ENCODE results near the gene MTCL1.
"Not testable (repeated sequence)": the region's sequence is repeated elsewhere in the genome, so short reads cannot be mapped to it uniquely, and the experiment has no call there.

MTCL1 gene

DNA sequence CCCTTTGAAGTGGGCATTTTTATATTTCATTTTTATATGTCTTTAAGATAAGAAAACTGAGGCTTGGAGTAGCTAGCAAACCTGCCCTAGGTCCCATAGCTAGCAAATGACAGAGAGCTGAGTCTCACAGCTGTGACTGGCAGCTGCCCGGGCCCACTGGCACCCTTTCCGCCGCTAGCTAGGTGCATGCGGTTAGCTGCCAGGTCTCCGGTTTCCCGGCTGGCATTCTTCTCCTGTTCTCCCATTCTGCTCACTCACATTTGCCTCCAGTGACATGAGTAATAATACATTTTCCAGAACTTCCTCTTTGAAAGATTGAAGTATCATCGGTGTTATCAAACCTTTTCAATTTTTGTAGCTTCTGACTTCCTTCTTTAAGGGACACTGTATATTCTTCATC, 38.7 kb downstream of the MTCL1 start:
- DNase-seq (ENCODE audit: low spot score): no peak

DNA sequence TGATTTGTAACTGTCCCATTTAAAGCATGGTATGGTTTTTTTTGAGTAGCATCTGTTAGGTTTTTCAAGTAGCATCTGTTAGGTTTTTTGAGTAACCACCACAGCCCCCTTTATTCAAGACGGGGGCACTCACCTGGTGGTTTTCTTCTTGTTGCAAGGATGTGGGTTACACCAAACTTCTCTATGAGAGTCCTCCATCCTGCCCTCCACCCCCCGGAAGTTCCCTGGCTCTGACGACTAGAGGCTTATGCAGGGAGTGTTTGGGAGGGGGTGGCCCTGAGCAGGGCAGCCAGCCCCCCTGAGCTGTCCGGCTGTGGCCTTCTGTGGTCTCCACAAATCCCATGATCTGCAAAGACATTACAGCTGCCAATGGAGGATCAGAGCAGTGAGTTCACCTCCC, 39.3 kb downstream of the MTCL1 start:
- no peak for DNase-seq (ENCODE audit: low spot score)

DNA sequence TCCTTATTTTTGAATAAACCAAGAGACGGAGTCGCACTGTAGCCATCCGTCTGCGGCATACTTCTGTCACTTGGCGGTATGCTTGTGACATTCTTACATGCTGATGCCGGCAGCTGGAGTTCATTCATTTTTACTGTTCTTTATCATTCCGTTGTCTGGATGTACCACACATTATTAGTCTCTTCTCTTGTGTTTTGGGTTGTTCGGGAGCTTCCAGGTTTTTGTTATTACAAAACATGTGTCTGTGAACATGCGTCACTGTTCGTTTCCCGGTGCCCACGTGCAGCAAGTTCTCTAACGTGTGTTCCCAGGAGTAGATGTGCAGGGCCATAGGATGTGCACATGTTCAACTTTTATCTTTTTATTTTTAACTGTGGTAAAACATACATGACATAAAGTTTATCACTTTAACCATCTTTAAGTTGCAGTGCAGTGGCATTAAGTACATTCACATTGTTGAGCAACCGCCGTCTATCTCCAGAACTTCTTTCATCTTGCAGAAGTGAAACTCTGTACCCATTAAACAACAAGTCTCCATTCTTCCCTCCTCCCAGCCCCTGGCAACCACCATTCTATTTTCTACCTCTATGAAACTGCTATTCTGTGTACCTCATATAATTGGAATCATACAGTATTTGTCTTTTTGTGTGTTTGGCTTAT, 40.1 kb downstream of the MTCL1 start:
- no peak for DNase-seq (ENCODE audit: low spot score)

DNA sequence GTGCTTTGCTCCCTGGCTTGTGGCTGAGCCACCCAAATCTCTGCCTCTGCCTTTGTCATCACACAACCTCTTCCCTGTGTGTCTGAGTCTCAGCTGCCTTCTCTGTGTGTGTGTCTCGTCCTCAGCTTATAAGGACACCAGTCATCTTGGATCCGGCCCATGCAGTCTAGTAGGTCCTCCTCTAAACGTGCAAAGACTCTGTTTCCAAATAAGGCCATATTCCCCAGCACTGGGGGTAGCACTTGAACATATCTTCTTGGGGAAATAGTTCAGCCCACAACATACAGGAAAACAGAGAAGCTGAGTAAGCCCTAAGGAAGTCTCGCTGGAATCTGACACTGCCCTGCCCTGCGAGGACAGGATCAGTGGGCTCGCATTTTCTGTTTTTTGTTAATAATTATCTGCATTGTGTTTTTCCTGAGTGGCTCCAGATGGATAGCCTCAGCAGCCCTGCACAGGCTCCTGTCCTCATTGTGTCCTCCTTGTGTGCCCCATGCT, 42.1 kb downstream of the MTCL1 start:
- no peak for DNase-seq (ENCODE audit: low spot score)

DNA sequence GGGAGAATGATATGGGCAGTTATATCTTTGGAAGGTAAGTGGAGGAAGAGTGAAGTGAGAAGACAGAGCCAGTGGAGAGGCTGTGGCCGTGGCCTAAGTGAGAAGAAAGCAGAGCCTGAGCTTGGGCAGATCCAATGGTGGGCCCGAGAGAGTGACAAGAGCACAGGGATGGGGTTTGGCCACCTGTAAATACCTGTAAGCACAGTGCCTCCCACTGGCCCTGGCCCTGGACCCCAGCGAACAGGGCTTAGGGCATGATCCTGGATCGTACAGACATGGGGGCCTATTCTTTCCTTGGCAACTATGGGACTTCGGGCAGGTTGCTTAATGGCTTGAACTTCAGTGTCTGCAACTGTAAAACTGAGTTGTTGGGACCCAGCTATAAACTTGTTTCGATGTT, 44.1 kb downstream of the MTCL1 start:
- DNase-seq (ENCODE audit: low spot score): no peak

DNA sequence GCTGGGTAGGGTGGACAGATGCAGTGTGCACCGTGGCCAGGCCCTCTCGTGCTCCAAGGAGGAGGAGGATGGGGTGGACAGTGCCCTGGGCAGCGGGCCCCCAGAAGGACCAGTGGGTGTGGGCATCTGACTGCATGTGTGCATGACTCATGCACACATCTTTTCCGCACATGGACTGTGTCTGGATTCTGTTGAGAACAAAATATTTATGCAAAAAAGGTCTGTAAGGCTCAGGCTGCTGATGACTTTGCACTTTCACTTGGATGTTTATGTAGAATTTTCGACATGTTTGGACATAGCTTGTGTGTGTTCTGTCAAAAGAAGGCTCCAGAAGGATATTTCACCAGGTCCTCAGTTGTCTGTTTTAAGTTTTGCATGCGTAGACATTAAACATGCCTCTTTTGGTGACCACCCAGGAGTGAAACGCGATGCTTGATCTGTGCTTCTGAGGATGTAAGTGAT, 45.6 kb downstream of the MTCL1 start:
- no peak for DNase-seq (ENCODE audit: low spot score)

DNA sequence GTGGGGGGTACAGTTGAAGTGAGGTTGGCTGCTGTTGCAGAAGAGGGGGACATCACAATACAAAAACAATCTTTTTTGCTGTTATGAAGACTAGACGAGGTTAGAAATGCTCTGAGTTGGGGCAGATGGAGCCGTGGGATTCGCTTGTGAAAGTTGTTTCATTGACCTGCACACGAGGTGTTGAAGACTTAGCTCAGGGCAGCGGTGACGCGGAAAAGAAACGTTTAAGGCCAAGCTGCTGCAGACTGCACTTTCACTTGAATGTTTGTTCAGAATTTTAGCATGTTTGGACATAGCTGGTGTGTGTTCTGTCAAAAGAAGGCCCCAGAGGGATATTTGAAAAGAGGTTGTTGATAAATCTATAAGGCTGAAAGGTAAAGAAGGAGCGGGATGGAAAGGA, 46.3 kb downstream of the MTCL1 start:
- no peak for DNase-seq (ENCODE audit: low spot score)

DNA sequence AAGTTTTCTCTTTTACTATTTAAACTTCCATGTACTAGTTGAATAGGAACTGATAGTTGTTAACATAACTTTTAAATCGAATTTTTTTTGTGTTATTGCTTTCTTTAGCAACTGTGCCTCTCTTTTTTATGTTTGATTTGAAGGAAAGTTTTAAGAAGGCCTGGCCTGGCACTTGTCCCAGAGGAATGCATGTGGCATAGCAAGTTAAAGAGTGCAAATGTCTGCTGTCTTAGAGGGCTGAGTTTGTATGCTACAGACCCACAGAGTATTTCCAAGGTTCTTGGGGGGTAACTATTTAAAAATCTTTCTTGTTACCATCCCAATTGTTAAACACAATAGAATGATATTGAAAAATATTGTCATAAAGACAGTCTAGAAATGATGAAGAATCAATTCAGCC, 47.0 kb downstream of the MTCL1 start:
- no peak for DNase-seq (ENCODE audit: low spot score)

DNA sequence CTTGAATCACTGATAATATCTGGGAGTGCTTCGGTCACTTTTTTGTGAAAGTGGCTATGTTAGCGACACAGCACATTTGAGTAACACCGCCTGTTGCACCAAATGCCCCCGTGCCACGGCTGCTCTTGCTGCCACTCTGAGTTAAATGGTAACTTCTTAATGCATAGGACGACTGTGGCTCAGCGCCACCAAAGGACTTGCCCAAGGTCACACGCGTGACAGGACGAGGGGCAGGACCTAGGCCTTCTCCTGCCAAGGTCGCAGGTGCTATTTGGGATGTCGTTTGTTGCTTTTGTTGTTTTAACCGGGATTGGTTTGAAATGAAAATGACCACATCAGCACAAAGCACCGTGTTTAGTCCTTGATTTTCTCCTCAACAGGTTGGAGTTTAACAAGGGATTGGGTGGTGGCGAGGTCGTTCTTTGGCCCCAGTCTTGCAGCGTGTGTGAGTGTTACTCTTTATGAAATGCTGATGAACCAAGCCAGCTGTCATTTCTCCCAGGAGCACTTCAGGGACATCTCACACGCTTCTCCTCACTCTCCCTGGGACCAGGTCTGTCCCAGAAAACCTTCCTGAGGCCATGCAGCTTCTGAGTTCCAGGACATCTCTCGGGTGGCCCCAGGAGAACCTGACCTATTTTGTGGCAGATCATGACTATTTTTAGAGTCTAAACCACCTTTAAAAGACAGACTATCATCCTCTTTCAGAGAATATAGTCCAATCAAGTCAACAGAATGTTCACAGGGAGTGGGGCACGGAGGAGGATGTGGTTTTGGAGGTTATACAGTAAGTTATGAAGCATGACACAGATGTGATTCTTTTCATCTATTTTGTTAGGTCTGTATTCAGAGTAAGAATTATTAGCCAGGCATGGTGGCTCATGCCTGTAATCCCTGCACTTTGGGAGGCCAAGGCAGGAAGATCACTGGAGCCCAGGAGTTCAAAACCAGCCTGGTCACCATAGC, 49.9 kb downstream of the MTCL1 start:
- no peak for DNase-seq (ENCODE audit: low spot score)

DNA sequence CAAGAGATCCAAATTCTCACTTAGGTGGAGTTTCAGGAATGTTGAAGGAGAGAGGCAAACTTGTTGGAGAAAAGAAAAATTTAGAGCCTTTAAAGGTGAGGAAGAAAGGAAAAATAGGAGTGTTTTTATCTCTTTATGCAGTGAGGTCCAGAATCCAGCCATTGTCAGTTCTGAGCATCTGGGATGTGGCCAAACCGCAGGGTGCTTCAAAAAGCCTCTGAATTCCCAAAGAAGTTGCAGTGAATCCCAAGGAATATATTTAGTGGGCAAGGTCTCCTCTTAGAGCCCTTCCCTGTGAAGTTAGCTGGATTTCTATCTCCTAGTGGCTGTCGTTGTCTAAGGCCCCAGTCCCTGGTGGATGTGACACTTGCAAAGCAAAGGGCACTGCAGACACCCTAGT, 51.2 kb downstream of the MTCL1 start:
- DNase-seq (ENCODE audit: low spot score): no peak

DNA sequence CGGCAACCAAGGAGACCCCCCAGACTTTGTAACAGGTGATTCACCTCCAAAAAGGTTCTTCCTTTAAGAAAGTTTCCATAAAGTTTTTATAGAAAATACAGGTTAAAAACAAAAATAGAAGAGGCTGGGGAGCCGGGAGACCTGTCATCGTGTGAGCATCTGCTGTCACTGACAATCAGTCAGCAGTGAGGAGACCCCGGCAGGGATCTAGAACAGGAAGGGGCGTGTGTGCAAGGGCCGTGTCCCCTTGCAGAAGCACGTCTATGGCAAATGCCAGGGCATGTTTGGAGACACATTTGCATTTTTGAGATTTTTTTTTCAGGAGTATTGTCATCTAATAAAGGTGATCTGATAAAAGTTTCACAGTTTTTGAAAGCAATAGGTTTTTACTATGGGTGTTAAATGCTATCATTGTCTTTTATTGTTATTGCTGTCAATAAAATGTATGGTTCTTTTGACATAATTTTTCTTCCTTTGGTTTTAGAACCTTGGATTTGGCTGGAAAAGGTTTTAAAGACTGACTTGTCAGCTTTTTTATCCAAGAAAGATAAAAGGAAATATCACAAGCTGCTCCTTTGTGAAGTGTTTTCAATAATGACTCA, 52.1 kb downstream of the MTCL1 start:
- no peak for DNase-seq (ENCODE audit: low spot score)

DNA sequence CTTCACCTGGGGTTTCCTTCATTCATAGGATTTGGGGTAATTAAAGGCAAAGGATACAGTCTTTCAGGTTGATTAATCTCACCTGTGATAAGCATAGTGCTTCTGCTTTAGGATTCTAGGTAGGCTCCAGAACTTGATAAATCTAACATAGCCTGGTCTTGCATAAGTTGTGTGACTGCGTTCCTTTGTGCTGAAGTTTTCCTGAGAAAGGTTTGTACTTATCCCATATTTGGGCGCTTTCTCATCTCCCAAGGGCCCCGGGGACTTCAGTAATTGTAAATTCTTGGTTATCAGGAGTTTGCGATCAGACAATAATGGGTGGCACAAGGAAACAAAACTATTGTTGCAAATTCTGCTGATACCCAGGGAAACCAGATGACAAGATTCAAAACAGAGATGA, 53.1 kb downstream of the MTCL1 start:
- DNase-seq (ENCODE audit: low spot score): no peak

DNA sequence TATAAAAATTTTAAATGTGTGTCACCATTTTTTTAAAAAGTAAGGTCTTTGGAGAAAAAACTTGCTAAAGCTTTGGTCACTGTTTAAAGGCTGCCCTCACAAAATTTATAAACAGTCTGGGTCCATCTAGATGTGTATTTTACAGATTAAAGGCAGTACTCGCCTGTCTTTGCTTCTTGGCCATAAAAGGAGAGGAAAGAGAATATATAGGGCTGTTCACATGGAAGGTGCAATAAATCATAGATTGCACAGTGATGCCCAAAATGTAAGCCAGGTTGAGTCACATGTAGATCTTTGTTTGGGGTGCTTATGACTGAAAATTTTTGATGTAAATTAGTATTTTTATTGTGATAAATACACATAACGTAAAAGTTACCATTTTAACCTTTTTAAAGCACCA, 55.6 kb downstream of the MTCL1 start:
- DNase-seq (ENCODE audit: low spot score): no peak

DNA sequence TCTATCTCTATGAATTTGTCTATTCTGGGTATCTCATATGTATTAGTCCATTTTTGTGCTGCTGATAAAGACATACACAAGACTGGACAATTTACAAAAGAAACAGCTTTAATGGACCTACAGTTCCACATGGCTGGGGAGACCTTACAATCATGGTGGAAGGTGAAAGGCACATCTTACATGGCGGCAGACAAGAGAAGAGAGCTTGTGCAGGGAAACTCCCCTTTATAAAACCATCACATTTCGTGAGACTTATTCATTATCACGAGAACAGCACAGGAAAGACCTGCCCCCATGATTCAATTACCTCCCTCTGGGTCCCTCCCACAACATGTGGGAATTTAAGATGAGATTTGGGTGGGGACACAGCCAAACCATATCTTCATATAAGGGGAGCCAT, 56.2 kb downstream of the MTCL1 start:
- DNase-seq (ENCODE audit: low spot score): not testable (repeated sequence)

DNA sequence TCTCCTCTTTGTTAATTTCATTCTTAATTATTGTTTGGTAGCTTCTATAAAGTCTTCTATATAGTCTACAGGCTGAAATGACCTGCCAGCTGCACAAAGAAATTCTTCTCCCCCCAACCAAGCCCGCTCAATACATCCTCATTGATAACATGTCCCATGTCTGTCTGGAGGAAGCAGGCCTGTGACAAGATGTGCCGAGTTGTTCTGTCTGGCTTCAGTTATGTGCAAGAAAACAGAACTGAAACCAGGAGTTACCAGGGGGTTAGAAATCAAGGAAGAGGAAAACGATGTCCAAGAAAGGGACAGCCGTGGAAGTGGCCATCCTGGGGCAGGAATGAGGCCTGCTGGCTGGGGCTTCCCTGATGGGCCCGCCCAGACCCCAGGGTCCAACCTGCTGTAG, 57.6 kb downstream of the MTCL1 start:
- peak; percentile 34 for DNase-seq (ENCODE audit: low spot score)

DNA sequence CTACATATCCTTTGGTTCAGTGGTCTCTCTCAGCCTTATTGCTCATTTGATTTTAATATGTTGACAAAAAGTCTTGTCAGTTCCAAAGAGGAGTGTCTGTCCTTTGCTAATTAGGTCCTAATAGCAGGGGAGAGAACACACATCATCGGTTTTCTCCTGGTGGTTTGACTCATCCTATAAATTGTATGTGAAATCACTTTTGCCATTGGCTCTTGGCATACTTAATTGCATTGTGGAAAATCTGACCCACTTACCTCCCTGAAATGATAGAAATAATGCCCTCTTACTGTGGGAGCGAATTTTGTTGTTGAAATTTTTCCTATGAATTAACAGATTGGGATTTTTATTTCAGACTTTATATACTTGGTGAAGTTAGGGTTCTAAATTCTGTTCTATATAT, 58.3 kb downstream of the MTCL1 start:
- DNase-seq (ENCODE audit: low spot score): no peak

DNA sequence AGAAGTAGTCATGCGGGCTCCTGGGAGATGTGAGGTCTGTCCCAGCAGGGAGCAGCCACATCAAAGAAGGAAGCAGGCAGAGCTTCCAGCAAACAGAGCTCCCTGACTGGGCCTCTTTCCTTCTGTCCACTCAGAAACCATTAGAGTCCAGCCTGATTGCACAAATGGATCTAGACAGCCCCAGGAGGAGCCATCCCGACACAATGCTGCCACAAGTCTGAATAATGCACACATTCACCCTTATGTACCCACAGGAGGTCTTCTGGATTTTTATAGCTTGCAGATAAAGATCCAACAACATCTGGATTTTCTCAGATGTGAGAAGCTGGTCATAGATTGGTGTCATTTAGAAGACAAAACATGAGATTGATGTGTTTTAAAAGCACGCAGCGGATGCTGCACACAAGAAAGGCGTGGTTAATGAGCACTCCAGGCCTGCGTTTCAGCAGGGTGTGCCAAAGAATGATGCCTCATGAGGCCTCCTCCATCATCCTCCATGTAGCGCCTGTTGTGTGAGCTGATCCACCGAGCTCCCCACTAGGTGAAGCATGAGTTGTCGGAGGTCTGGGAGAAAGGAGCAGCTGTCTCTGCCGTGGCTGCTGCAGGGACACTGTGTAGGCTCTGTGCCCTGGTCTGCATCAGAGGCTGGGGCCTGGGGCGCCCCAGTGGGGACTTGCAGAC, 60.6 kb downstream of the MTCL1 start:
- peak; percentile 29 for DNase-seq (ENCODE audit: low spot score)

DNA sequence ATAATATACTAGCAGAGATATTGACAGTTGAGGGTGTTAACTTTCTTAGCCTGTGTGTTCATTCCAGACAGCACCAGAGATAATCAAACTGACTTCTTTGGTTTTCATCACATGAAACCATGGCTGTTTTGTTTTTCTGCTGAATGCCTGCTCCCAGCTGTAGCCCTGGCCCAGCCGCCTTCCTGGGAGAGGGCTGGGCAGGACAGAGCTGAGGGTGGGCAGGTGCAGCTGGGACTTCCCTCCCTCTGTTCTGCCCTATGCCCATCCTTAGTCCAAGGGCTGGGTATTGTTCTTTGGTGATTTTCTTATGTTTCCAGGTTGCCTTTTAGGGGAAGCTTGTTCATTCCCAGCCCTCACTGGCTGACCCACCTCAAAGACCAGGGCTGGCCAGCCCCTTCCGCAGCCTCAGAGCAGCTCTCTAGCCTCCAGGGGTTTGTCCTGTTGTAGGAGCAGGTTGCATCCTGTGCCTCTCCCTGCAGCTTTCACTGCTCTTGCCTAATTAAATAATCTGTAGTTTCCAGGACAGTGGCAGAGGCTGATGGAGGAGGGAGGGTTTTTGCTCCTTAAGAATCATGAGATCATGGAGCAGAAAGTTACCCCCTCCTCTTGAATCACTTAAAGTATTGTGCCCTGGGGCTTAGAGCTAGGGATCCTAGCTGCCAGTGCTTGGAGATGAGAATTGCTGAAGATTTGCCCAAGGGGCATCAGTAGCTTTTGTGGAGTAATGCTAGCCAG, 61.4 kb downstream of the MTCL1 start:
- DNase-seq (ENCODE audit: low spot score): no peak

DNA sequence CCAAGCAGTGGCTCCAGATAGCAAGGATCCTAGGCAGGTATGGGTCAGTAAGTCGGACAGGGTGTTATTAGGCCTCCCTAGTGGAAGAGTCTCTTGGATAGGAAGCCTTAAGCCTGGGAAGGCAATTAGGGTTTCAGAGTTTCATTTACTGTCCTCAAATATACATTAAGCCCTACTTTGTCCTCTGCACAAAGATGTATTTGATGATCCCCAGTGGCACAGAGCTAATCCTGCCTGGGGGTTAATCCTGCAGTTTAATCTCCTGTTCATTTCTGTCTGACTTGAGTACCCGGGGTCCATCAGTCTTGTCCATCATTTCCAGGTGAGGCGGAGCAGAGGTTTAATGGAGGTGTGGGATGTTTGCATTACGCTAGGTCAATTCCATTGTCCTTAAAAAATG, 62.0 kb downstream of the MTCL1 start:
- no peak for DNase-seq (ENCODE audit: low spot score)

DNA sequence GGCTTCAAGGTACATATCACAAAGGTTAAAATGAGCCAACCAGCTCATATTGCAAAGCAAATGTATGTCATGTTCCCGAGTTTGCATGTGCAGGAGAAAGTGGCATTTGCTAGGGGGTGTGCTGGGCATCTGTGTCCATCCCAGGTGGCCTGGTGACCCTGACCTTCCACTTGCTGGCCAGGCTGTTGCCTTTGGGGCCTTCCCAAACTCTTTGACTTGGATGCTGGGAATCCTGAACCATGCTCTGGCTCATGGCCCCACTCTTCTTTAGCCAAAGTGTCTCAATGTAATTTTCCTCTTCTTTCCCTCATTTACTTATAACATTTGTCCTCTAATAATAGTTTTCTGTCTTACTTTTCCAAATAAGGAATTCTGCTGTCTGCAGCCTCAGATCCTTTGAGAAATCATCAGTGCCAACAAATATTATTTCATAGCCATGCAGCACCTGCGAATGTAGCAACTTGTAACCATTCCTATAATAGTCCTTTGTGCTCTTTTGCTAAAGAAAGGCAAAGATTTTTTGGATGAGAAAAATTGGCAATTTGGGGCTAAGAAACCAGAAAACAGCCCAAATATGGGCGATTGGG, 64.2 kb downstream of the MTCL1 start:
- no peak for DNase-seq (ENCODE audit: low spot score)

DNA sequence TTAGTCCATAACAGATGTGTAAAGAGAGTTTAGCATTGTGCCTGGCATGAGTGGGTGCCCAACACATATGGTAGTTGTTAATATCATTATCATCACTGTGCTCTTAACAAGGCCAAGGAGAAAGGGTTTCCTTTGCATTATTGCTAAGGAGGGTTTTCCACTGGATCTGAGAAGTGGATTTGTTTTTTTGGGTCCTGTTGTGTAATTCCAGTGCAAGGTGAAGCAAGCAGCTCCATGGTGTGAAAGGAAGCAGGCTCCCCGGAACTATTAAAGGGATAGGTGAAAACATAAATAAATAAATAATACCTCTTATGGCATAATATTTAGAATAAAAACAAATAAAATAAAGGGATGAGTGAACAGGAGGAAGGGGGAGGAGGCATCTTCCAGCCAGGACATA, 65.3 kb downstream of the MTCL1 start:
- DNase-seq (ENCODE audit: low spot score): no peak

Data from globus pallidus (tissue), 1 donor.